GM19455 (cell line): ENCODE results near the gene INTS3.
A peak's percentile ranks its signal among the peaks of the same experiment; 100 is the strongest.

Experiments used
- ATAC-seq: cut with Tn5 transposase; IDR thresholded peaks from one replicate; pipeline ENCODE4 v1.9.1; 2021; ENCODE audit not compliant: unreplicated experiment

The INTS3 gene

DNA sequence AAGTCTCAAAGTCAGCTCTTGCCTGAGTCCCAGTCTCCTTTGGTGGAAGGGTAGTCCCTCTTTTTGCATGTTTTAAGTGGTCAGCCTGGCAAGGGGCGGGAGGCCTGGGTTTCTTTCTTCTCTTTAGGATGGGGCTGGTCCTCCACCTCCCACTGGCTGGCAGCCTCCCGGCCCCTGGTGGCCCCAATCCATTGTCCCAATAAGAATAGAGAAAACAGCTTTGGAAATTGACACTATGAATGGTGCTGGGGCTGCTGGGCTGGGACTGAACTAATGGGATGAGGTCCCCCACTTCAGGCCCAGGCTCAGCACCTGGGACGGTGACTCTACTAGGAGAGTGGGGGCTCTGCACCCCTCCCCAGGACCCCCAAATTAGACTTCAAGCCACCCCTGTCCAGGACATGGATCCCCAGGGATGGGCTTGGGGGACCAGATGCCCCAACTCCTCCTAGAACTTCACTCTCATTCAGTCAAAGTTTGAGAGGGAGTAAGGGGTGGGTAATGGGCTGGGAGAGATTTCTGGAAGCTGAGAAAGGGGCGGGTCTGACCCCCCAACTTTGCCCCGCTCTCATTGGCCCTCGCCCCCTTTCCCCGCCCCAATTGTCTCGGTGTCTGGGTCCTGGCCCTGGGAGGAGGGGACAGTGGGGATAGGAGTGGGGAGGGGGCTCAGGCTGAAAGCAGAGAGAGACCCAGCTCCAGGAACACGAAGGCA, 65.6 kb downstream of the INTS3 start:
- no peak for ATAC-seq

- ATAC-seq: no peak
These were observed 66.2 kb downstream of the INTS3 start for GRCh38 chr1:153793973-153794615.

- no peak for ATAC-seq
These were observed 66.9 kb downstream of the INTS3 start for GRCh38 chr1:153794624-153795329.

DNA sequence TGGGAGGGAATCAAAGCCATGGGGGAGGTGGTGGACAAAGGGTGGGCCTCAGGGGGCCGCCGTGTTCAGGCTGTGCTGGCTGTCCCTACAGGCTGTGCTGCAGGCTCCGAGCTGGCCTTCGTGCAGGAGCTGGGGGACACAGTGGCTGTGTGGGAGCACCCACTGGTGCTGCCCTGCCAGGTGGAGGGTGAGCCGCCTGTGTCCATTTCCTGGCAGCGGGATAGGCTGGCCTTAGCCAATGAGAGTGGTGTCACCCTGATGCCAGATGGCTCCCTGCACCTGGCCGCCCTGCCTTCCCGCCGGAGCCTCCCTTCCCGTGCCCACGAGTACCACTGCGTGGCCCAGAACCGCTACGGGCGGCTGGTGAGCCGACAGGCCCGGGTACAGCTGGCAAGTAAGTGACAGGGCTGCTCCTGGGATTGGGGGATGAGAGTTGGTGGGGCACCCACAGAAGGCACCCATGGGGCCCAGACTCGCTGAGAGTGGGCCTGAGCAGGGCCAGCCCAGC, 67.5 kb downstream of the INTS3 start:
- no peak for ATAC-seq

DNA sequence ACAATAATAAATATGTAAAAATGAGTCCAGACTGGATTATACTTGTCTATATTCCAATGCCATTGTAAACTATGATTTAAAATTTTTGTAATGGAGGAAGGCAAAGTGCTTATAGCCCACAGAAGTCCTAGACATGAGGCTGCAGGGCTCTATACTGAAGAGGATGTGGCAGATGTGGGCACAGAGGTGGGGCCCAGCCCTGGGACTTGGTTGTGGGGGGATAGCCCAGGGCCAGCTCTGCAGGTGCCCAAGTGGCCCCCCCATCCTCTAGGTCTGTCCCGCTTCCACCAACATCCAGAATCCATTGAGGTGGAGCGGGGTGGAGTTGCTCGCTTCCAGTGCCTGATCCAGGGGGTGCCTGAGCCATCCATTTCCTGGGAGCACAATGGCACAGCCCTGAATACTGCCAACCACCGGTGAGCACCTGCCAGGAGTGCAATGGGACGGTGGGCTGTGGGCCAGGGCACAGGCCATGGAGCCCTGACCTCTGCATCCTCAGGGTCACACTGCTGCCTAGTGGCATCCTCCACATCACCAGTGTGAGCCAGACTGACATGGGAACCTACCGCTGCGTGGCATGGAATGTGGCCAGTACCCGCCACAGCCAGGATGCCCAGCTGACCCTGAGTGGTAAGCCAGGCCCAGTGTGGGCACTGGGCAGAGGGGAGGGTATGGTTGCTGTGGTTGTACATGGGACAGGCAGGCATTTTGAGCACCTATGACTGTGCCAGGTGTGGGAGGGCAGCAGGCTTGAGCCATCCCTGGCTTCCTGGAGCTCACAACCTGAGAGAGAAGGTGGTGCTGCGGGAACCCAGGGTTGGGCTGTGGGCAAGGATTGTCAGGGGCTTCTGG, 68.3 kb downstream of the INTS3 start:
- ATAC-seq: no peak

DNA sequence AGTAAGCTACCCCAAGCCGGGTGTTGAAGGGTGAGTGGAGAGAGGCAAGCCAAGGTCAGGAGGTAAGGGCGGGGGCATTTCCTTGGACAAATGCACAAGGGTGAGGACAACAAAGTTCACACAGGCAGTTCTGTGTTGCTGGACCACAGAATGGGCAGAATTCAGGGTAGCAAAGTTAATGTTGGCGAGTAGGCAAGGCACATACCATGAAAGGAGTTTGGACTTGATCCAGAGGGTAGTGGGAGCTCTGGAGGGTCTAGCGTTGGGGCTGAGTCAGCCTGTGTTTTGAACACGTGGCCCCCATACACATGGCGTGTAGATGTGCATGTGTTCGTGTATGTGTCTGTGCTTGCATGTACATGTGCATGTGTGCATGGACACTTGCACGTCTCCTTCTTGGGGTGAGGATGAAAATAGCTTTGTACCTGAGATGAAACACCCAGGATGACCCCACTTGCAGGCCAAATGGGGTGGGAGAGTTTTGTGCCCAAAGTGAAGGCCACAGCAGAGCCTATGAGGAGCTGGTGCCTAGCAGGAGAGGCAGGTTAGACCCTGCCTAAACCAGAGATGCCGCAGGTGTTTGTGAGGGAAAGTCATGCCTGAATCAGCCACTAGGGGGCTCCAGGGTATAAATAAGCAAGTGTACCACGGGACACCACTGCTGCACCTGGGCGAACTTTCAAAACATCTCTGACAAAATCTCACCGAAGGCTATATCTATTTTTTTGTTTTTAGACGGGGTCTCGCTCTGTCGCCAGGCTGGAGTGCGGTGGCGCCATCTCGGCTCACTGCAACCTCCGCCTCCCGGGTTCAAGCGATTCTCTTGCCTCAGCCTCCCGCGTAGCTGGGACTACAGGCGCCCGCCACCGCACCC, 69.2 kb downstream of the INTS3 start:
- ATAC-seq: peak; percentile 66

- ATAC-seq: no peak
These were observed 70.6 kb downstream of the INTS3 start for GRCh38 chr1:153798468-153798780.

- no peak for ATAC-seq
These were observed 71.2 kb downstream of the INTS3 start for GRCh38 chr1:153799016-153799415.

DNA sequence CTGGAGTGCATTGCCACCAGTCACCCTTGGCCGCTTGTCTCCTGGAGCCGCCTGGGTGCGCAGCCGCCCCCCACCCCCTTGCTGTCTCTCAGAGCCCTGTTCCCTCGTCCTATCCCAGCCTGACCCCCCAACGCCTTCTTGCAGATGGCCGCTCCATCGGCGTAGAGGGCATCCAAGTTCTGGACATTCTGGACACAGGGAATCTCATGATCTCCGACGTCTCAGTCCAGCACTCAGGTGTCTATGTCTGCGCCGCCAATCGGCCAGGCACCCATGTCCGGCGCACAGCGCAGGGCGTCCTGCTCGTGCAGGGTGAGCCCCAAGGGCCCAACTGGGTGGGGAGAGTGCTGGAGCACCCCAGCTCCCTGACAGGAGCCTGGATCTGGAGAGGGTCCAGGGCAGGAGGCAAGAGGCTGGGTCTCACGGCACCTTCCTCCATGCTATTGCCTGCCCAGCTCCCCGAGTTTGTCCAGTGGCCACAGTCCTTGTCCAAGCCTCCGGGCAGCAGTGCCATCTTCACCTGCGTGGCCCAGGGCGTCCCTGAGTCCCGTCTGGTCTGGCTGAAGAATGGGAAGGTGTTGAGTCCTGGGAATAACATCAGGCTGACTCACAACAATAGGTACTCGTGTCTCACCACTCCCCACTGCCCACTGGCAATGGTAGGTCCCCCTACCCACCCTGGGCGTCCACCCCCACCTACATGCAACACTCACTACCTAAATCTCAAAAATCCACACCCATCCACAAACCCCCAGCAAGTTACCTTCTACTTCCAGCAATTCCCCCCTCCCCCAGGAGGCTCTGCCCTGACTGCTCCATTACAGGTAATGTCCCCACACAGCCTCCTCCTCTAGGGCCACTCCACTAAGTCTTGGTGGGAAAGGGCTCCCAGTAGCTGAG, 72.0 kb downstream of the INTS3 start:
- no peak for ATAC-seq

GRCh38 chr1:153800516-153800915, 72.7 kb downstream of the INTS3 start:
- ATAC-seq: no peak

GRCh38 chr1:153801028-153801625, 73.3 kb downstream of the INTS3 start:
- no peak for ATAC-seq

- ATAC-seq: no peak
These were observed 74.2 kb downstream of the INTS3 start for GRCh38 chr1:153801786-153802697.

DNA sequence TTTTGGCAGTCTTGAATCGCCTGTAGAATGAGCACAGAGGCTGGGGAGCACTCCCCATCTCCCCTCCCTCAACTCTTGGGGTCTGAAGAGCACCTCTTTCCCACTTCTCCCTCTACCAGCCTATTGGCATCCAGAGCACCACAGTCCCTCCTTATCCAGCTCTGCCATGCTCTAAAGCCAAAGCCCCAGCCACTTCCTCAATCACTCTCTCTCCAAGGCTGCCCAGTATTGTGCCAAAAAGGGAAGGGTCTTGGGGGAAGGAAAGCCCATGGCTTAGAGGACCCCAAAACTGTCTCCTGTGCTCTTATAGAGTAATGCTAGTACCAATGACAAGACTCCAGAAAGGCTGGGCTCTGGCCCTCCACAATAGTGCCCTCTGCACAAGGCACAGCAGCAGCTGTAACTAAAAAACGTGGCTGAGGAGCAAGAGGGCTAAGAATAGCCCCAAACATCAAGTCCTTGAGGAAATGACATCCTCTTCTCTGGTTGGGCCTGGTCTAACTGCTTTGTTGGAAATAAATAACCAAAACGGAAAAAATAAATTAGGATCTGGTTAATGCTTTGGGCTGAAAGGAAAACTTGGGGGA, 75.7 kb downstream of the INTS3 start:
- ATAC-seq: no peak

- ATAC-seq: no peak
These were observed 76.3 kb downstream of the INTS3 start for GRCh38 chr1:153804112-153804511.

DNA sequence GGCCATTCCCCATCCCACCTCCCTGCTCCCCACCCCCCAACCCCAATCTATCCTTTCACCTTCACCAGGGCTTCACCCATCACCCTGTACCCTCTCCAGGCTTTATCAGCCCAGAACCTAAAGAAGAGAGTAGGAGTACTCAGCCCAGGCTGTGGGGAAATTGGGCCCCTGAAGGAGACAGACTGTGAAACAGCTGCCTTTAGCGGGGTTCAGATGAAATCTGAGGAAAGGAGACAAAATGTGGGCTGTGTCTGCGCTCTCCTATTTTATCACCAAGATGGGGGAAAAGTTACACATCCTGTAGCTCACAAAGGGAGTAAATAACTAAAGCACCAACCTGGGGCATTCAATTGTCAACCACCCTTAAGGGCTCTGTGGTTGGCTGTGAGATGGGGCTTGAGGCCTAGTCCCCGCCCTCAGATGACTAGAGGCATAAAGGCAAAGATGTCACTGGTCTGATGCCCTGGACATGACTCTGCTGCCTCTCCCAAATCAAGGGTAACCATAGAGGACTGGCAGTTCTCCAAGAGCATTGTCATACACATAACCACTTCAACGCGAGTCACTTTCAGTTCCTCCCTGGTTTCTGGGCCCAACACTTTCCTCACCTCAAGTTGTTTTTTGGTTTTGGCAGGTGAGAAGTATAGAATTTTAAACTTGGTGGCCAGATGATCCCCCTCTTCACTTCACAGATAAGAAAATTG, 77.3 kb downstream of the INTS3 start:
- peak; percentile 93 for ATAC-seq

GRCh38 chr1:153805886-153806719, 78.3 kb downstream of the INTS3 start:
- ATAC-seq: no peak
